ENCODE results near the gene PAX7. TPM values are rescaled to one million over a fixed set of nuclear protein-coding genes. Genes with fewer than 3 reads are reported as not detected.

Gene PAX7
- total and polyA plus RNA-seq, 2 of the 4 experiments (the other 2 are of a cell fraction) = not detected

DNA sequence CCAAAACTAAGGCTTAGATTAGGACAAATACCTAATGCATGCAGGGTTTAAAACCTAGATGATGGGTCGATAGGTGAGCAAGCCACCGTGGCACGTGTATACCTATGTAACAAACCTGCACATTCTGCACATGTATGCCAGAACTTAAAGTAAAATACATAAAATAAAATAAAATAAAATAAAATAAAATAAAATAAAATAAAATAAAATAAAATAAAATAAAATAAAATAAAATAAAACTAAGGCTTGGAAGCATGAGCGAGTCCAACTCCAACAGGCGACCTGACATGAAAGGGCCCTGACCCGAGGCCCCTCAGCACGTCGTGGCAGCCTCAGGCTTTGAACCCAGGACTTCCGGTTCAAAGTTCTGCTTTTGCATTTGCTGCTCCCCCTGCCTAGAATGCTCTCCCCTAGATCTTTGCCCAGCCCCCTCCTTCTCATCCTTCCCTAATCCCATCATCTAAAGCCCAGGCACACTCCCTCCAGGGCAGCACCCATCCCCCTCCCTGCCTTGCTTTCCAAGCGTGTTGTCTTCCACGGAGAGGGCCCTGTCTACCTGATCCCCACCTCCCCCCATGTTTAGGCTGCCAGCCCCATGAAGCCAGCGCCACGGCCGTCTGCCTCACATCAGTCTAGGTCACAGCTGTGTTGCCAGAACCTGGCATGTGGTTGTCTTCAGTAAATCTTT, 164.5 kb downstream of the PAX7 start:
- H3K79me1 ChIP-seq (ENCODE audit: low read depth in 1 of 2, low read length in 2 of 2) = no peaks in the 10 kb centered on the region

More for the DNA sequence above, 164.5 kb downstream of the PAX7 start:
- H3K27me3 ChIP-seq (ENCODE audit: control insufficient read depth, insufficient read depth, low read length) = peaks cover 3% of the 10 kb centered on the region
- H3K9me3 ChIP-seq (ENCODE audit: control insufficient read depth, insufficient read depth, low read length) = no peaks in the 10 kb centered on the region
- H3K36me3 ChIP-seq (ENCODE audit: control insufficient read depth, insufficient read depth, low read length) = no peaks in the 10 kb centered on the region
- no peak overlapping the region for H2BK5ac ChIP-seq (ENCODE audit: low read depth, low read length, poor library complexity, severe bottlenecking)
- POLR2A ChIA-PET (ENCODE audit: unreplicated experiment) = interaction anchor here (0.6 kb wide), 1 partner anchor 35 kb away, joined by 4 read pairs; no protein-coding TSS in a partner anchor
- no peak overlapping the region for H2BK20ac ChIP-seq (ENCODE audit: low read depth, low read length)
- DNase-seq (no peak), ATAC-seq (ENCODE audit: low read depth) (no peak)
- TF ChIP-seq MAFK (IDR thresholded peaks at IDR 0.05; ENCODE audit: low read depth, low read length) (no peak), FOS (IDR thresholded peaks at IDR 0.05; ENCODE audit: low read depth, low read length) (no peak), CEBPB (IDR thresholded peaks at IDR 0.05; ENCODE audit: low read depth, low read length) (no peak), RCOR1 (IDR thresholded peaks at IDR 0.05; ENCODE audit: insufficient replicate concordance, low read length) (no peak), MAZ (IDR thresholded peaks at IDR 0.05; ENCODE audit: borderline replicate concordance, low read depth, low read length) (no peak), POLR2A (IDR thresholded peaks at IDR 0.05; ENCODE audit: low read depth, low read length) (no peak), MXI1 (IDR thresholded peaks at IDR 0.05; ENCODE audit: borderline replicate concordance, low read depth, low read length) (no peak)
- TF ChIP-seq, protein P1, sequence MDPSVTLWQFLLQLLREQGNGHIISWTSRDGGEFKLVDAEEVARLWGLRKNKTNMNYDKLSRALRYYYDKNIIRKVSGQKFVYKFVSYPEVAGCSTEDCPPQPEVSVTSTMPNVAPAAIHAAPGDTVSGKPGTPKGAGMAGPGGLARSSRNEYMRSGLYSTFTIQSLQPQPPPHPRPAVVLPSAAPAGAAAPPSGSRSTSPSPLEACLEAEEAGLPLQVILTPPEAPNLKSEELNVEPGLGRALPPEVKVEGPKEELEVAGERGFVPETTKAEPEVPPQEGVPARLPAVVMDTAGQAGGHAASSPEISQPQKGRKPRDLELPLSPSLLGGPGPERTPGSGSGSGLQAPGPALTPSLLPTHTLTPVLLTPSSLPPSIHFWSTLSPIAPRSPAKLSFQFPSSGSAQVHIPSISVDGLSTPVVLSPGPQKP (IDR thresholded peaks at IDR 0.05; ENCODE audit: borderline replicate concordance, low read depth, low read length) = no peak
- no peak overlapping the region for H2BK120ac ChIP-seq (ENCODE audit: low read depth, low read length)
- CTCF ChIA-PET = no interaction called here
- no peak overlapping the region for H3K27ac ChIP-seq (ENCODE audit: insufficient read depth, low read length)
- no peak overlapping the region for H3K9ac ChIP-seq (ENCODE audit: low read depth, low read length)
- no peaks in the 10 kb centered on the region for H3K4me1 ChIP-seq (ENCODE audit: control insufficient read depth, insufficient read depth, low read length)
- no peak overlapping the region for H3K14ac ChIP-seq (replicated peaks; ENCODE audit: low read depth, low read length)
- no peak overlapping the region for H3K4me2 ChIP-seq (ENCODE audit: low read depth, low read length)
- in situ Hi-C loops (cut with MboI; ENCODE audit: low sequenced_read_pairs) (no loop called here), intact Hi-C loops (cut with micrococcal nuclease) (no loop called here), dilution Hi-C loops (cut with HindIII; ENCODE audit: low sequenced_read_pairs, unreplicated experiment) (no loop called here)
- no peak overlapping the region for H4K91ac ChIP-seq (ENCODE audit: insufficient read depth, low read depth, low read length)
- H4K20me1 ChIP-seq (ENCODE audit: insufficient read depth, low read length) = no peaks in the 10 kb centered on the region
- H4K8ac ChIP-seq (ENCODE audit: low read depth in 2 of 2, low read length in 2 of 2) = no peak overlapping the region
- H2AK5ac ChIP-seq (ENCODE audit: low read depth, low read length) = no peak overlapping the region
- H3K18ac ChIP-seq (ENCODE audit: low read depth, low read length) = no peak overlapping the region
- no peak overlapping the region for H4K5ac ChIP-seq (ENCODE audit: low read depth, low read length)
- no TSS peak for BruUV-seq (replicated peaks)
- H3K4me3 ChIP-seq (ENCODE audit: insufficient read depth, low read depth, low read length) = no peak overlapping the region
- H2BK15ac ChIP-seq (ENCODE audit: low read depth, low read length) = no peak overlapping the region
- no peak overlapping the region for H2AFZ ChIP-seq (replicated peaks; ENCODE audit: low read length, poor library complexity)
- 49% methylated on average over 7 of the region's 14 CpGs; no CpG with 5 or more reads in 1 of the 2 experiments for WGBS, 2 experiments (ENCODE audit: extremely low coverage in 2 of 2, insufficient read length in 1 of 2)
- H2AK9ac ChIP-seq (replicated peaks; ENCODE audit: low read depth, low read length, poor library complexity) = no peak overlapping the region
- H3K56ac ChIP-seq (ENCODE audit: extremely low read depth, insufficient read depth, low read length) = no peak overlapping the region
- H3K4ac ChIP-seq (ENCODE audit: low read depth, low read length) = no peak overlapping the region
- H3K23ac ChIP-seq (ENCODE audit: low read depth, low read length) = no peak overlapping the region
- no peaks in the 10 kb centered on the region for H3K9me1 ChIP-seq (ENCODE audit: insufficient read depth, low read length)

Data from IMR-90 (cell line).